ENCODE measurements around the gene PUS3.
A peak's percentile ranks its signal among the peaks of the same experiment; 100 is the strongest.

The PUS3 gene

GRCh38 chr11:125902927-125903710, at the start of gene PUS3:
TSS of gene PUS3 (minus strand) at chr11:125903206. CDS start at chr11:125896284, 6,922 bp downstream.
- peak; percentile 80 for DNase-seq

GRCh38 chr11:125952559-125952958, 49.6 kb upstream of the PUS3 start:
- DNase-seq = no peak

GRCh38 chr11:125951731-125952130, 48.7 kb upstream of the PUS3 start:
- no peak for DNase-seq

- no peak for DNase-seq
Measured at GRCh38 chr11:125950696-125951651, 48.0 kb upstream of the PUS3 start.

GRCh38 chr11:125950178-125950490, 47.1 kb upstream of the PUS3 start:
- DNase-seq = no peak

- no peak for DNase-seq
Measured at GRCh38 chr11:125949271-125950177, 46.5 kb upstream of the PUS3 start.

GRCh38 chr11:125948278-125949051, 45.5 kb upstream of the PUS3 start:
- no peak for DNase-seq

GRCh38 chr11:125947419-125948277, 44.6 kb upstream of the PUS3 start:
- no peak for DNase-seq

- no peak for DNase-seq
Measured at GRCh38 chr11:125946712-125947418, 43.9 kb upstream of the PUS3 start.

GRCh38 chr11:125945797-125946520, 43.0 kb upstream of the PUS3 start, which contains the start of gene VSIG10L2:
TSS of gene VSIG10L2 (plus strand) at chr11:125946044. CDS start at chr11:125946056, 12 bp downstream.
- no peak for DNase-seq

- no peak for DNase-seq
Measured at GRCh38 chr11:125945011-125945796, 42.2 kb upstream of the PUS3 start.

GRCh38 chr11:125944350-125945010, 41.5 kb upstream of the PUS3 start:
- no peak for DNase-seq

GRCh38 chr11:125943661-125944349, 40.8 kb upstream of the PUS3 start:
- no peak for DNase-seq

GRCh38 chr11:125942771-125943428, 39.9 kb upstream of the PUS3 start:
- DNase-seq = no peak

GRCh38 chr11:125941619-125942611, 38.9 kb upstream of the PUS3 start:
- peak; percentile 83 for DNase-seq

GRCh38 chr11:125941267-125941618, 38.2 kb upstream of the PUS3 start:
- DNase-seq = no peak
